ENCODE results near the gene IGF1R.

Gene IGF1R

GRCh38 chr15:98658831-98659699, 10.7 kb downstream of the IGF1R start:
- H3F3A ChIP-seq (ENCODE audit: insufficient read depth) = no peaks in the 10 kb centered on the region
- peaks cover 11% of the 10 kb centered on the region for H4K20me1 ChIP-seq (ENCODE audit: low read depth, low read length)
- H3K9me3 ChIP-seq (ENCODE audit: insufficient read depth, low read length) = no peaks in the 10 kb centered on the region
- TF ChIP-seq EZH2phosphoT487 (conservative IDR thresholded peaks at IDR 0.05; ENCODE audit: low read length) (no peak), CTCF (IDR thresholded peaks at IDR 0.05; ENCODE audit: insufficient read depth, low read length, poor library complexity, severe bottlenecking) (peak; percentile 80)
- H2AFZ ChIP-seq (ENCODE audit: low read depth, low read length, severe bottlenecking) = no peak overlapping the region
- no peak overlapping the region for H3K4me2 ChIP-seq (ENCODE audit: low read depth, low read length, poor library complexity, severe bottlenecking)
- H3K9ac ChIP-seq (ENCODE audit: low read length) = no peak overlapping the region
- H3K27ac ChIP-seq (ENCODE audit: low read depth, low read length) = no peak overlapping the region
- no peaks in the 10 kb centered on the region for H3K9me2 ChIP-seq (replicated peaks; ENCODE audit: insufficient read depth, low read length)
- H3K4me3 ChIP-seq (ENCODE audit: insufficient read depth, low read length, poor library complexity, severe bottlenecking) = no peak overlapping the region
- H3K36me3 ChIP-seq (ENCODE audit: low read length) = no peaks in the 10 kb centered on the region
- no peaks in the 10 kb centered on the region for H3K79me2 ChIP-seq (ENCODE audit: insufficient read depth, low read length)
- no peaks in the 10 kb centered on the region for H3K27me3 ChIP-seq (ENCODE audit: low read length)

GRCh38 chr15:98660055-98660454, 11.7 kb downstream of the IGF1R start:
- Histone ChIP-seq H3F3A (ENCODE audit: insufficient read depth) (no peaks in the 10 kb centered on the region), H3K27me3 (ENCODE audit: low read length) (no peaks in the 10 kb centered on the region), H4K20me1 (ENCODE audit: low read depth, low read length) (peaks cover 8% of the 10 kb centered on the region; the same call in 1 of the 2 replicates), H2AFZ (ENCODE audit: low read depth, low read length, severe bottlenecking) (no peak overlapping the region), H3K4me2 (ENCODE audit: low read depth, low read length, poor library complexity, severe bottlenecking) (no peak overlapping the region), H3K9ac (ENCODE audit: low read length) (no peak overlapping the region), H3K79me2 (ENCODE audit: insufficient read depth, low read length) (no peaks in the 10 kb centered on the region), H3K9me2 (replicated peaks; ENCODE audit: insufficient read depth, low read length) (no peaks in the 10 kb centered on the region), H3K36me3 (ENCODE audit: low read length) (no peaks in the 10 kb centered on the region), H3K27ac (ENCODE audit: low read depth, low read length) (no peak overlapping the region), H3K9me3 (ENCODE audit: insufficient read depth, low read length) (no peaks in the 10 kb centered on the region), H3K4me3 (ENCODE audit: insufficient read depth, low read length, poor library complexity, severe bottlenecking) (no peak overlapping the region)
- TF ChIP-seq EZH2phosphoT487 (conservative IDR thresholded peaks at IDR 0.05; ENCODE audit: low read length) (no peak), CTCF (IDR thresholded peaks at IDR 0.05; ENCODE audit: insufficient read depth, low read length, poor library complexity, severe bottlenecking) (no peak)

GRCh38 chr15:98663045-98663444, 14.7 kb downstream of the IGF1R start:
- no peaks in the 10 kb centered on the region for H3K9me3 ChIP-seq (ENCODE audit: insufficient read depth, low read length)
- H3K27ac ChIP-seq (ENCODE audit: low read depth, low read length) = no peak overlapping the region
- no peaks in the 10 kb centered on the region for H3K79me2 ChIP-seq (ENCODE audit: insufficient read depth, low read length)
- H3K4me3 ChIP-seq (ENCODE audit: insufficient read depth, low read length, poor library complexity, severe bottlenecking) = no peak overlapping the region
- no peak overlapping the region for H3K9ac ChIP-seq (ENCODE audit: low read length)
- no peaks in the 10 kb centered on the region for H3K9me2 ChIP-seq (replicated peaks; ENCODE audit: insufficient read depth, low read length)
- H3F3A ChIP-seq (ENCODE audit: insufficient read depth) = no peaks in the 10 kb centered on the region
- no peak for TF ChIP-seq CTCF (IDR thresholded peaks at IDR 0.05; ENCODE audit: insufficient read depth, low read length, poor library complexity, severe bottlenecking)
- TF ChIP-seq EZH2phosphoT487 (conservative IDR thresholded peaks at IDR 0.05; ENCODE audit: low read length) = no peak
- no peaks in the 10 kb centered on the region; the same call in none of the 2 replicates for H4K20me1 ChIP-seq (ENCODE audit: low read depth, low read length)
- H2AFZ ChIP-seq (ENCODE audit: low read depth, low read length, severe bottlenecking) = no peak overlapping the region
- no peaks in the 10 kb centered on the region for H3K36me3 ChIP-seq (ENCODE audit: low read length)
- no peaks in the 10 kb centered on the region for H3K27me3 ChIP-seq (ENCODE audit: low read length)
- no peak overlapping the region for H3K4me2 ChIP-seq (ENCODE audit: low read depth, low read length, poor library complexity, severe bottlenecking)
